IMR-90 (cell line): ENCODE measurements around the gene MPZL1. TPM values are rescaled to one million over a fixed set of nuclear protein-coding genes. Genes with fewer than 3 reads are reported as not detected.

Experiments
- ATAC-seq: fragments of 200-7000 bp; cut with Tn5 transposase; 2 replicates; pipeline ENCODE4 v1.9.1; 2020; ENCODE audit warnings: low read depth, mild to moderate bottlenecking, moderate library complexity
- BruUV-seq: library from RNA; stranded (reverse); fragments of 400-500 nt; replicated peaks from 2 replicates; lab custom pipeline; 2021; lab: Mats Ljungman, UMichigan
- CTCF ChIA-PET: fragments of 300-600 bp; formaldehyde crosslinking; extraction: SDS; loops from one replicate; lab custom pipeline; 2021; ENCODE audit warnings: antibody characterized with exemption; lab: Yijun Ruan, JAX
- POLR2A ChIA-PET: fragments of 300-600 bp; sonication (Branson Sonifier 250); formaldehyde crosslinking; loops from one replicate; lab custom pipeline; 2022; ENCODE audit warnings: antibody characterized with exemption; ENCODE audit not compliant: unreplicated experiment; lab: Charles Lee
- DNase-seq: peaks from one replicate; pipeline ENCODE4 v3.0.0; 2013
- H2AFZ ChIP-seq: replicated peaks from 2 replicates; pipeline ENCODE3; 2013; ENCODE audit warnings: low read length, mild to moderate bottlenecking; ENCODE audit not compliant: poor library complexity
- H2AK5ac ChIP-seq: 2 replicates; pipeline ENCODE4 v1.6.1; 2013; ENCODE audit warnings: low read depth, low read length, inconsistent platforms
- H2AK9ac ChIP-seq: replicated peaks from 2 replicates; pipeline ENCODE3; 2013; ENCODE audit warnings: mild to moderate bottlenecking, low read depth, low read length, moderate library complexity; ENCODE audit not compliant: poor library complexity
- H2BK120ac ChIP-seq: 2 replicates; pipeline ENCODE4 v1.6.1; 2013; ENCODE audit warnings: low read depth, low read length, inconsistent platforms
- H2BK15ac ChIP-seq: 3 replicates; pipeline ENCODE4 v1.6.1; 2013; ENCODE audit warnings: low read depth, low read length, inconsistent platforms
- H2BK20ac ChIP-seq: 2 replicates; pipeline ENCODE4 v1.6.1; 2013; ENCODE audit warnings: low read depth, mild to moderate bottlenecking, inconsistent platforms, low read length, moderate library complexity
- H2BK5ac ChIP-seq: 2 replicates; pipeline ENCODE4 v1.6.1; 2013; ENCODE audit warnings: mild to moderate bottlenecking, low read depth, low read length, inconsistent platforms; ENCODE audit not compliant: poor library complexity, severe bottlenecking
- H3K14ac ChIP-seq: replicated peaks from 2 replicates; pipeline ENCODE4 v1.6.1; 2013; ENCODE audit warnings: low read depth, low read length, inconsistent platforms
- H3K18ac ChIP-seq: 2 replicates; pipeline ENCODE4 v1.6.1; 2013; ENCODE audit warnings: low read depth, low read length, control low read depth
- H3K23ac ChIP-seq: 2 replicates; pipeline ENCODE4 v1.6.1; 2013; ENCODE audit warnings: low read depth, low read length, inconsistent platforms
- H3K27ac ChIP-seq: 2 replicates; pipeline ENCODE4 v1.5.1; 2013; ENCODE audit warnings: mild to moderate bottlenecking, control low read depth, low read length; ENCODE audit not compliant: insufficient read depth
- H3K27me3 ChIP-seq: 2 replicates; pipeline ENCODE4 v1.6.1; 2013; ENCODE audit warnings: low read length; ENCODE audit not compliant: control insufficient read depth, insufficient read depth
- H3K36me3 ChIP-seq: 2 replicates; pipeline ENCODE4 v1.6.1; 2013; ENCODE audit warnings: low read length, mixed read lengths; ENCODE audit not compliant: control insufficient read depth, insufficient read depth
- H3K4ac ChIP-seq: 2 replicates; pipeline ENCODE4 v1.6.1; 2013; ENCODE audit warnings: low read depth, low read length, inconsistent platforms
- H3K4me1 ChIP-seq: 2 replicates; pipeline ENCODE4 v1.6.1; 2013; ENCODE audit warnings: low read length, mixed read lengths; ENCODE audit not compliant: control insufficient read depth, insufficient read depth
- H3K4me2 ChIP-seq: 2 replicates; pipeline ENCODE4 v1.6.1; 2013; ENCODE audit warnings: low read depth, mild to moderate bottlenecking, control low read depth, low read length, moderate library complexity
- H3K4me3 ChIP-seq: 2 replicates; pipeline ENCODE4 v1.5.1; 2013; ENCODE audit warnings: low read depth, mild to moderate bottlenecking, control low read depth, low read length, moderate library complexity; ENCODE audit not compliant: insufficient read depth
- H3K56ac ChIP-seq: 2 replicates; pipeline ENCODE4 v1.6.1; 2013; ENCODE audit warnings: low read length, inconsistent platforms; ENCODE audit not compliant: insufficient read depth; ENCODE audit errors: extremely low read depth
- H3K79me1 ChIP-seq, 2 experiments: 2 replicates each; pipeline ENCODE4 v1.6.1; 2013; ENCODE audit warnings: low read length in 2 of 2, inconsistent platforms in 1 of 2, low read depth in 1 of 2
- H3K9ac ChIP-seq: 2 replicates; pipeline ENCODE4 v1.6.1; 2013; ENCODE audit warnings: low read depth, low read length, control low read depth
- H3K9me1 ChIP-seq: 2 replicates; pipeline ENCODE4 v1.6.1; 2013; ENCODE audit warnings: low read length, inconsistent platforms; ENCODE audit not compliant: insufficient read depth
- H3K9me3 ChIP-seq: 2 replicates; pipeline ENCODE4 v1.6.1; 2013; ENCODE audit warnings: low read length; ENCODE audit not compliant: control insufficient read depth, insufficient read depth
- H4K20me1 ChIP-seq: 2 replicates; pipeline ENCODE4 v1.6.1; 2013; ENCODE audit warnings: low read length, inconsistent platforms; ENCODE audit not compliant: insufficient read depth
- H4K5ac ChIP-seq: 2 replicates; pipeline ENCODE4 v1.6.1; 2013; ENCODE audit warnings: mild to moderate bottlenecking, low read depth, low read length, control low read depth
- H4K8ac ChIP-seq, 2 experiments: 2 replicates each; pipeline ENCODE4 v1.6.1; 2013; ENCODE audit warnings: low read depth in 2 of 2, low read length in 2 of 2, control low read depth in 1 of 2, inconsistent platforms in 1 of 2
- H4K91ac ChIP-seq: 2 replicates; pipeline ENCODE4 v1.6.1; 2013; ENCODE audit warnings: low read depth, low read length, inconsistent platforms; ENCODE audit not compliant: insufficient read depth
- BHLHE40 ChIP-seq: fragments of 150-350 bp; IDR thresholded peaks from 2 replicates; pipeline ENCODE4 v1.6.1; 2016; ENCODE audit warnings: mild to moderate bottlenecking, low read depth, low read length
- CEBPB ChIP-seq: IDR thresholded peaks from 2 replicates; pipeline ENCODE4 v1.6.1; 2012; ENCODE audit warnings: low read depth, low read length, improper control_type of control experiment
- CHD1 ChIP-seq: IDR thresholded peaks from 2 replicates; pipeline ENCODE4 v1.6.1; 2012; ENCODE audit warnings: low read depth, low read length, improper control_type of control experiment
- CTCF ChIP-seq: conservative IDR thresholded peaks from 2 replicates; pipeline ENCODE4 v1.5.1; 2012; ENCODE audit warnings: mild to moderate bottlenecking, low read depth, low read length, improper control_type of control experiment
- ELK1 ChIP-seq: fragments of 150-350 bp; IDR thresholded peaks from 2 replicates; pipeline ENCODE4 v1.6.1; 2016; ENCODE audit warnings: low read depth, mild to moderate bottlenecking, low read length, moderate library complexity, borderline replicate concordance
- FOS ChIP-seq: fragments of 150-350 bp; IDR thresholded peaks from 2 replicates; pipeline ENCODE4 v1.6.1; 2016; ENCODE audit warnings: low read depth, low read length
- MAFK ChIP-seq: IDR thresholded peaks from 2 replicates; pipeline ENCODE4 v1.6.1; 2012; ENCODE audit warnings: low read depth, low read length, improper control_type of control experiment
- MXI1 ChIP-seq: IDR thresholded peaks from 2 replicates; pipeline ENCODE4 v1.6.1; 2012; ENCODE audit warnings: low read depth, mild to moderate bottlenecking, low read length, moderate library complexity, borderline replicate concordance
- NFE2L2 ChIP-seq: fragments of 150-350 bp; IDR thresholded peaks from 2 replicates; pipeline ENCODE4 v1.6.1; 2016; ENCODE audit warnings: low read depth, mild to moderate bottlenecking, low read length
- POLR2A ChIP-seq: IDR thresholded peaks from 2 replicates; pipeline ENCODE4 v1.6.1; 2012; ENCODE audit warnings: mild to moderate bottlenecking, low read depth, low read length
- RAD21 ChIP-seq: IDR thresholded peaks from 2 replicates; pipeline ENCODE4 v1.6.1; 2012; ENCODE audit warnings: low read length, improper control_type of control experiment
- RCOR1 ChIP-seq: IDR thresholded peaks from 2 replicates; pipeline ENCODE4 v1.6.1; 2012; ENCODE audit warnings: mild to moderate bottlenecking, low read length, improper control_type of control experiment; ENCODE audit not compliant: insufficient replicate concordance
- RFX5 ChIP-seq: IDR thresholded peaks from 2 replicates; pipeline ENCODE4 v1.8.0; 2012; ENCODE audit warnings: low read depth, mild to moderate bottlenecking, low read length, moderate library complexity
- SMC3 ChIP-seq: fragments of 150-350 bp; IDR thresholded peaks from 2 replicates; pipeline ENCODE4 v1.6.1; 2016; ENCODE audit warnings: low read depth, mild to moderate bottlenecking, antibody characterized with exemption, low read length, moderate library complexity
- USF2 ChIP-seq: fragments of 150-350 bp; IDR thresholded peaks from 2 replicates; pipeline ENCODE4 v1.6.1; 2017; ENCODE audit warnings: mild to moderate bottlenecking, antibody characterized with exemption, low read length, low read depth
- WGBS, 2 experiments: methylation state at CpG; one replicate each; pipeline versions ENCODE4 v1.1.5 to v1.1.7; 2013; ENCODE audit warnings: missing lambda C conversion rate in 2 of 2; ENCODE audit not compliant: insufficient read length in 1 of 2; ENCODE audit errors: extremely low coverage in 2 of 2; 5-methylcytosine and 5-hydroxymethylcytosine counted together
- dilution Hi-C: fragments of 300-500 bp; cut with HindIII; formaldehyde crosslinking; loops from one replicate; pipeline ENCODE4 v1.14.3; 2018; ENCODE audit warnings: low sequenced_read_pairs; ENCODE audit not compliant: unreplicated experiment
- in situ Hi-C: fragments of 300-500 bp; cut with MboI; formaldehyde crosslinking; loops from 3 replicates; pipeline ENCODE4 v1.14.3; 2019; ENCODE audit warnings: low sequenced_read_pairs, inconsistent platforms, mixed read lengths
- intact Hi-C: fragments of 100-400 bp; cut with micrococcal nuclease; formaldehyde crosslinking; loops from 2 replicates; pipeline ENCODE4 v1.10.0; 2022
- polyA plus RNA-seq, 3 experiments: library from polyadenylated mRNA; depleted of rRNA; stranded (reverse); fragments of >200 nt; gene quantifications; 2 replicates each; pipeline ENCODE4 v1.2.3, GENCODE V29; 2012; ENCODE audit warnings: low replicate concordance in 1 of 3
- total RNA-seq: library from RNA; depleted of rRNA; stranded (reverse); fragments of >200 nt; gene quantifications from 2 replicates; pipeline ENCODE4 v1.2.3, GENCODE V29; 2012

Gene MPZL1
- total and polyA plus RNA-seq, 2 of the 4 experiments (the other 2 are of a cell fraction), result 55.3 to 87.3 TPM

GRCh38 chr1:167720965-167721616, 691 bp upstream of the MPZL1 start:
- Histone ChIP-seq H3K4ac (peak overlapping the region; percentile 98), H3K27me3 (no peaks in the 10 kb centered on the region), H3K18ac (peak overlapping the region; percentile 95), H3K27ac (peak overlapping the region; percentile 98), H3K36me3 (no peaks in the 10 kb centered on the region; the same call in 1 of the 2 replicates), H3K9ac (peak overlapping the region; percentile 98), H4K8ac (peak overlapping the region; percentile 94 to 98), H3K14ac (peak overlapping the region; percentile 100), H2BK120ac (peak overlapping the region; percentile 96), H3K9me1 (peaks cover 20% of the 10 kb centered on the region), H2BK5ac (peak overlapping the region; percentile 97), H3K4me2 (peak overlapping the region; percentile 96), H3K56ac (peak overlapping the region; percentile 92), H2AFZ (peak overlapping the region; percentile 96), H2AK5ac (peak overlapping the region; percentile 90), H3K4me1 (peaks cover 10% of the 10 kb centered on the region), H3K79me1 (peaks cover 13 to 34% of the 10 kb centered on the region in 2 experiments; a peak in 3 of 4 replicates), H3K23ac (peak overlapping the region; percentile 99), H4K5ac (peak overlapping the region; percentile 93), H4K20me1 (peaks cover 37% of the 10 kb centered on the region), H2AK9ac (peak overlapping the region; percentile 98), H2BK15ac (peak overlapping the region; percentile 90; the same call in 2 of the 3 replicates), H2BK20ac (peak overlapping the region; percentile 80), H3K9me3 (no peaks in the 10 kb centered on the region), H3K4me3 (peak overlapping the region; percentile 89), H4K91ac (peak overlapping the region; percentile 99)
- DNase-seq, result peak; percentile 68
- intact Hi-C loops (loop anchor here (1.0 to 5.0 kb wide), 5 partner anchors 36 to 506 kb away; partner anchors contain the start of gene SFT2D2), in situ Hi-C loops (loop anchor here (5.0 kb wide), 1 partner anchor 76 kb away; no protein-coding TSS in a partner anchor), dilution Hi-C loops (no loop called here)
- ChIA-PET CTCF (no interaction called here), POLR2A (no interaction called here)
- no CpG with 5 or more reads among the region's 13 CpGs for WGBS, 2 experiments
- BruUV-seq, result no TSS peak
- ATAC-seq, result peak; percentile 7; the same call in 1 of the 2 replicates
- peak; percentile 70 for TF ChIP-seq CEBPB
- TF ChIP-seq RFX5, result no peak
- TF ChIP-seq CHD1, result no peak
- no peak for TF ChIP-seq MXI1
- TF ChIP-seq ELK1, result no peak
- TF ChIP-seq USF2, result no peak
- no peak for TF ChIP-seq NFE2L2
- peak; percentile 59 for TF ChIP-seq RAD21
- TF ChIP-seq BHLHE40, result no peak
- TF ChIP-seq POLR2A, result no peak; the same call in 1 of the 2 replicates
- no peak for TF ChIP-seq FOS
- TF ChIP-seq SMC3, result no peak
- no peak for TF ChIP-seq MAFK
- TF ChIP-seq CTCF, result peak; percentile 48
- no peak for TF ChIP-seq RCOR1
